Measurements from ENCODE around the gene CRACR2B. TPM values are rescaled to one million over a fixed set of nuclear protein-coding genes. Genes with fewer than 3 reads are reported as not detected.

The CRACR2B gene
- total and polyA plus RNA-seq, 2 of the 13 experiments (the other 11 are each of a cell fraction or from before 2014, with no cell fraction given) = 14.9 to 21.0 TPM

GRCh38 chr11:819943-820649, 7.6 kb upstream of the CRACR2B start (continued):
- TF ChIP-seq HMGXB3 (CRISPR knock-in tag; IDR thresholded peaks at IDR 0.05; ENCODE audit: borderline replicate concordance) (no peak), MAX (IDR thresholded peaks at IDR 0.05) (no peak), TCF7 (IDR thresholded peaks at IDR 0.05; ENCODE audit: low read depth) (no peak), ZBTB7B (CRISPR knock-in tag; IDR thresholded peaks at IDR 0.05) (peak; percentile 9; the same call in 1 of the 2 replicates), ZGPAT (CRISPR knock-in tag; IDR thresholded peaks at IDR 0.05) (peak; percentile 10; the same call in 1 of the 2 replicates), AGO1 (IDR thresholded peaks at IDR 0.05; ENCODE audit: low read depth, low read length, poor library complexity, severe bottlenecking) (peak; percentile 24), MIER2 (CRISPR knock-in tag; IDR thresholded peaks at IDR 0.05) (no peak), ZNF432 (CRISPR knock-in tag; IDR thresholded peaks at IDR 0.05; ENCODE audit: borderline replicate concordance) (no peak), SMAD1 (CRISPR knock-in tag; IDR thresholded peaks at IDR 0.05; ENCODE audit: borderline replicate concordance, low read depth) (no peak), FOXO1 (CRISPR knock-in tag; IDR thresholded peaks at IDR 0.05) (no peak), ZNF431 (CRISPR knock-in tag; IDR thresholded peaks at IDR 0.05; ENCODE audit: borderline replicate concordance, low read depth) (no peak), ZFYVE20 (CRISPR knock-in tag; IDR thresholded peaks at IDR 0.05; ENCODE audit: borderline replicate concordance, low read depth) (no peak)
- TF ChIP-seq, protein P1, sequence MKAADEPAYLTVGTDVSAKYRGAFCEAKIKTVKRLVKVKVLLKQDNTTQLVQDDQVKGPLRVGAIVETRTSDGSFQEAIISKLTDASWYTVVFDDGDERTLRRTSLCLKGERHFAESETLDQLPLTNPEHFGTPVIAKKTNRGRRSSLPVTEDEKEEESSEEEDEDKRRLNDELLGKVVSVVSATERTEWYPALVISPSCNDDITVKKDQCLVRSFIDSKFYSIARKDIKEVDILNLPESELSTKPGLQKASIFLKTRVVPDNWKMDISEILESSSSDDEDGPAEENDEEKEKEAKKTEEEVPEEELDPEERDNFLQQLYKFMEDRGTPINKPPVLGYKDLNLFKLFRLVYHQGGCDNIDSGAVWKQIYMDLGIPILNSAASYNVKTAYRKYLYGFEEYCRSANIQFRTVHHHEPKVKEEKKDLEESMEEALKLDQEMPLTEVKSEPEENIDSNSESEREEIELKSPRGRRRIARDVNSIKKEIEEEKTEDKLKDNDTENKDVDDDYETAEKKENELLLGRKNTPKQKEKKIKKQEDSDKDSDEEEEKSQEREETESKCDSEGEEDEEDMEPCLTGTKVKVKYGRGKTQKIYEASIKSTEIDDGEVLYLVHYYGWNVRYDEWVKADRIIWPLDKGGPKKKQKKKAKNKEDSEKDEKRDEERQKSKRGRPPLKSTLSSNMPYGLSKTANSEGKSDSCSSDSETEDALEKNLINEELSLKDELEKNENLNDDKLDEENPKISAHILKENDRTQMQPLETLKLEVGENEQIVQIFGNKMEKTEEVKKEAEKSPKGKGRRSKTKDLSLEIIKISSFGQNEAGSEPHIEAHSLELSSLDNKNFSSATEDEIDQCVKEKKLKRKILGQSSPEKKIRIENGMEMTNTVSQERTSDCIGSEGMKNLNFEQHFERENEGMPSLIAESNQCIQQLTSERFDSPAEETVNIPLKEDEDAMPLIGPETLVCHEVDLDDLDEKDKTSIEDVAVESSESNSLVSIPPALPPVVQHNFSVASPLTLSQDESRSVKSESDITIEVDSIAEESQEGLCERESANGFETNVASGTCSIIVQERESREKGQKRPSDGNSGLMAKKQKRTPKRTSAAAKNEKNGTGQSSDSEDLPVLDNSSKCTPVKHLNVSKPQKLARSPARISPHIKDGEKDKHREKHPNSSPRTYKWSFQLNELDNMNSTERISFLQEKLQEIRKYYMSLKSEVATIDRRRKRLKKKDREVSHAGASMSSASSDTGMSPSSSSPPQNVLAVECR (CRISPR knock-in tag; IDR thresholded peaks at IDR 0.05; ENCODE audit: borderline replicate concordance) = no peak; the same call in none of the 2 replicates

All from HepG2 (cell line).